LNCaP clone FGC (cell line): ENCODE data around the gene CDK9.

Experiments
- DNase-seq: peaks from one replicate; pipeline ENCODE4 v3.0.0-alpha.2; 2011; ENCODE audit warnings: low read depth
- H3K4me3 ChIP-seq: 2 replicates; pipeline ENCODE4 v1.5.1; 2011; ENCODE audit warnings: mild to moderate bottlenecking, low read depth, low read length, control low read depth
- TF ChIP-seq, protein P1 (sequence below): IDR thresholded peaks from 2 replicates; pipeline ENCODE4 v1.5.1; 2012; ENCODE audit warnings: mild to moderate bottlenecking; ENCODE audit not compliant: control insufficient read depth, insufficient read depth; ENCODE audit errors: extremely low read depth

Gene CDK9

DNA sequence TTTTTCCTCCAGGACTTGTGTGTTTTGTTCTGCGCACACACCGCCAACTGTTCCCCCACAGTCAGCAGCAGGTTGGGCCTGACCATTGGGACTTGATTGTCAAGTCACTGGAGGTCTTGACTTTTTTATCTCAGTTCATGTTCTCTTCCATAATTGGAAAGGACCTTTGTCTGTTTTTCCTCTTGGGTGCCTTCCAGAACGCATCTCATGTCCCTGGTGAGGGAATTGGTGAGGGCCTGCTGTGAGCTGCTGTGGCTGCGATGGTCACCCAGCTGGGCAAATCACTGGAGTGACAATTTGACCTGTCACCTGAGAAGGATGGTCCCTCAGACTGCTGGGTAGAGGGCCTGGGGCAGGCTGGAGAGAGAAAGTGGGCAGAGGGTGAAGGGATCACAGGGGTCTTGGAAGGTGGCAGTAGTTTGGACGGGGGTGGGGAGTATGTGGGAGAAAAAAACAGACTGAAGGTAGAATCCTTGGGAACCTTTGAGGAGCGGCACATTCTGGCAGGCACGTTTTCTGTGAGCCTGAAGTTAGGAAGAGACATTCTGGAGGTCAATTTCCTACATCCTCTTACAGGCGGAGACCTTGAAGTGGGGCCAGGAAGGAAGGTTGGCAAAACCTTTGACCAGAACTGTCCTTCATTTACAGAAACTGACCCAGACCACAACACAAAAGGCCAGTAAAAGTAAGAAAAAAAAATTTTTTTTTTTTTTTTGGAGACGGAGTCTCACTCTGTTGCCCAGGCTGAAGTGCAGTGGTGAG is 4.4 kb downstream of the CDK9 start:
- H3K4me3 ChIP-seq: no peak overlapping the region
- TF ChIP-seq, protein P1, sequence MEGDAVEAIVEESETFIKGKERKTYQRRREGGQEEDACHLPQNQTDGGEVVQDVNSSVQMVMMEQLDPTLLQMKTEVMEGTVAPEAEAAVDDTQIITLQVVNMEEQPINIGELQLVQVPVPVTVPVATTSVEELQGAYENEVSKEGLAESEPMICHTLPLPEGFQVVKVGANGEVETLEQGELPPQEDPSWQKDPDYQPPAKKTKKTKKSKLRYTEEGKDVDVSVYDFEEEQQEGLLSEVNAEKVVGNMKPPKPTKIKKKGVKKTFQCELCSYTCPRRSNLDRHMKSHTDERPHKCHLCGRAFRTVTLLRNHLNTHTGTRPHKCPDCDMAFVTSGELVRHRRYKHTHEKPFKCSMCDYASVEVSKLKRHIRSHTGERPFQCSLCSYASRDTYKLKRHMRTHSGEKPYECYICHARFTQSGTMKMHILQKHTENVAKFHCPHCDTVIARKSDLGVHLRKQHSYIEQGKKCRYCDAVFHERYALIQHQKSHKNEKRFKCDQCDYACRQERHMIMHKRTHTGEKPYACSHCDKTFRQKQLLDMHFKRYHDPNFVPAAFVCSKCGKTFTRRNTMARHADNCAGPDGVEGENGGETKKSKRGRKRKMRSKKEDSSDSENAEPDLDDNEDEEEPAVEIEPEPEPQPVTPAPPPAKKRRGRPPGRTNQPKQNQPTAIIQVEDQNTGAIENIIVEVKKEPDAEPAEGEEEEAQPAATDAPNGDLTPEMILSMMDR: no peak
- DNase-seq: no peak

DNA sequence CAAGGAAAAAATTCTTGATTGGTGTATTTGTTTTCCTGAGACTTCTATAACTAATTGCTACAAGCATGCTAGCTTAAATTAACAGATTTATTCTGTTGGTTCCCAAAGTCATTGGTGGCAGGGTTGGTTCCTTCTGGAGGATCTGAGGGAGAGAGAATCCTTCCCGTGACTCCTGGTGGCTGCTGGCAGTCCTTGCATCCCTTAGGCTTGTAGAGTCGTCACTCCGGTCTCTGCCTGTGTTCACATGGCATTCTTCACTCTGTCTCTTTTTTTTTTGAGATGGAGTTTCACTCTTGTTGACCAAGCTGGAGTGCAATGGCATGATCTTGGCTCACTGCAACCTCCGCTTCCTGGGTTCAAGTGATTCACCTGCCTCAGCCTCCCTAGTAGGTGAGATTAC is 5.3 kb downstream of the CDK9 start:
- H3K4me3 ChIP-seq: no peak overlapping the region
- TF ChIP-seq, protein P1: no peak
- DNase-seq: no peak

DNA sequence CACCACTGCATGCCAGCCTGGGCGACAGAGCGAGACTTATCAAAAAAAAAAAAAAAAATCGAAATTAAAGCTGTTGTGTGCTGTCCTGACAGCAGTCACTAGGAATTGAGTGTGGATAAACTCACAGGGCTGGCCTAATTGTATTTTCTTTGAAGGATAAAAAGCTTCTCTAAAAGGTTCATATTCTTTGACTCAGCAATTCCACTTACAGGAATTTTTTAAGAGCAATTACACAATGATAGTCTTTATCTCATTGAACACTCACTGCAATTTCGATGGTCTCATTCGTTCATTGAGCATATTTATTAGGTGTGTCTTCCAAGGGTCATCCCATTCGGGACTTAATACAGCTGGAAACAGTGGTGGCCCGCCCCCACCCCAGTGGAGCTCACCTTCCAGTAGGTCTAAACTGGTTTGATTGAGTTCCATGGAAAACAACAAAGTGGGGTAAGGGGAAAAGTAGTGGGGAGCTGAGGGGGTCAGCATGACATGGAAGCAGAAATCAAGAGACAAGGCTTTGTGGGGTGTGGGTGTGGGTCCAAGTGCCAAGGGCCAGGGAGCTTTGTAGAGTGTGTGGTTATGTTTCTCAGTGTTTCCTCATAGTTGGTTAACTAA is 6.7 kb downstream of the CDK9 start:
- DNase-seq: no peak
- TF ChIP-seq, protein P1: no peak
- no peak overlapping the region for H3K4me3 ChIP-seq

DNA sequence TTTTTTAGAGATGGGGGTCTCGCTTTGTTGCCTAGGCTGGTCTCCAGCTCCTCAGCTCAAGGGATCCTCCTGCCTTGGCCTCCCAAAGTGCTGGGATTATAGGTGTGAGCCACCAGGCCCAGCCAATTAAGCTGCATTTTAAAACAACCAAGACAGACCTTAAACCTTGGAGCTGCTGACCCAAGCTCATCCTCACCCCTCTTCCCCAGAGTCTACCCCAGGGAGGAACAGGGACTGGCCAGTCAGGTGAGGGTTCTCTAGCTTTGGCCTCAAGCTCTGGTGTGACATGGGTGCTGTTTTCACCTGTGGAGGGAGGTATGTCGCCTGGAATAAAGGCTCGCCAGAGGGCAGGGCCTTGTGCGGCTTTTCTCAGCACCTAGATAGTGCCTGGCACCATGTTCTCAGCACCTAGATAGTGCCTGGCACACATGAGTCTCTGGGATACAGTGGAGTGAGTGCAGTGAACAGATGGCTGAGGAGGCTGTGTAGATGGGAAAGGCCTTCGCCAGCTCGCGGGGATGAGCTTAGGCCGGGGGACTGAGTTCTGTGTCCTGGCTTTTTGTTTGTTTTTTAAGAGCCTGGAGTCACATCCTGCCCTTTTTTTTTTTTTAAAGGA is 7.4 kb downstream of the CDK9 start:
- H3K4me3 ChIP-seq: no peak overlapping the region
- DNase-seq: no peak
- TF ChIP-seq, protein P1: no peak

DNA sequence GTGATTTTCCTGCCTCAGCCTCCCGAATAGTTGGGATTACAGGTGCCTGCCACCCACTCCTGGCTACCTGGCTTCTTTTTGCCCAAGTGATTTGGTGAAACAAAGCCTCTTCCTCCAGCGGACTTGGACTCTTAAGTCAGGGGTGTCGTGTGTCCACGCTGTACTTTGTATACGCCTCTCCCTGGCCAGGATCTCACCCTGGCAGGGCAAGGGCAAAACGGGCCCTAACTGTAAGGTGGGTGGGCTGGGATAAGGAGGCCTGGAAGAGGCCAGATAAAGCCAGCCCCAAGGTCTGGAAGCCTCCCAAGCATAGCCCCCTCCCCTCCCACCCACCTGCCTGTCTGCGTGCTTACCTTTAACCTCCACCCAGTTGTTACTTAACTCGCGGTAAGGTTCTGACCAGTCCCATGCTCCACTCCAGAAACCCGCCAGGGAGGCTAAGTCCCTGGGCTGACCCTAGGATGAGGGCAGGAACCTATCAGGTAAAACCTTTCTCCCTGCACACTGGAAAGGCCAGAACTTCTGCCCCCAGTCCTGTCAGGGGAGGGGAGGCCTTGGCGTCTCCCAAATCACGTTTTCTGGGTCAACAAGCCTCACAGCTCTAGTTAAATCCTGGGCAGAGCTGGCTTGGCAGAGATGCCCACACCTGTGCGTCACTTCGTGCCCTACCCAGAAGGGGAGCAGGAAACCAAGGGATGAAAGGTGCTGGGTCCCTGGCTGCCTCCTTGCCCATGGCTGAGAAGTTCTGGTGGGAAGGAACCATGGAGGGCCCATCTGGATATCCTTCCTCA is 8.4 kb downstream of the CDK9 start:
- TF ChIP-seq, protein P1: no peak
- DNase-seq: no peak
- H3K4me3 ChIP-seq: no peak overlapping the region

DNA sequence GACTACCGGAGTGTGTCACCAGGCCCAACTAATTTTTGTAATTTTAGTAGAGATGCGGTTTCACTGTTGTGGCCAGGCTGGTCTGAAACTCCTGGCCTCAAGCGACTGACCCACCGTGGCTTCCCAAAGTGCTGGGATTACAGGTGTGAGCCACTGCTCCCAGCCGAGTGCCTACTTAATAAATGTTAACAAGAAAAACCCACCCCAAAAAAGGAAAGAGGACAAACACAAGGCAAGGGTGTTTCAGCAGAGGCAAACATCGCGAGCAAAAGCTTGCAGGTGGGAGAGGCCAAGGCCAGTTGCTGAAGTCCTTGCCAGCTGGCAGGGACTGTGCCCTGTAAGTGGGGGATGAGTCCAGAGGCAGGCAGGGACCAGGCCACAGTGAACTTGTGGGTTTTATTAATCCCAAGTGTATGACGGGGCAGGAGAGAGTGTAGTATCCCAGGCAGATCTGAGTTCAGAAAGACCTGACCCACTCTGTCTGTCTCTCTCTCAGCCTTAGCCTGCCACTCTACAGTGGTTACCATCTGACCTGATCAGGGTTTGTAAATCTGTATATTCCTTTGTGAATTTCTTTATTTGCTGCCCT is 10.5 kb downstream of the CDK9 start:
- TF ChIP-seq, protein P1: no peak
- H3K4me3 ChIP-seq: no peak overlapping the region
- no peak for DNase-seq
